SK-N-SH (cell line): ENCODE data around the gene BTG2. TPM values are rescaled to one million over a fixed set of nuclear protein-coding genes. Genes with fewer than 3 reads are reported as not detected.

Experiments
- CTCF ChIA-PET: fragments of 300-600, 350-600 bp; formaldehyde crosslinking; extraction: SDS; loops from one replicate; lab custom pipeline; 2021; lab: Yijun Ruan, JAX
- POLR2A ChIA-PET: fragments of 350-600 bp; sonication (Branson Sonifier 250); formaldehyde crosslinking; extraction: SDS; loops from one replicate; lab custom pipeline; 2020; ENCODE audit warnings: antibody characterized with exemption, inconsistent platforms; lab: Yijun Ruan, JAX
- DNase-seq: peaks from one replicate; pipeline ENCODE4 v3.0.0; 2012
- H2AFZ ChIP-seq: fragments of 200-600 bp; sonication (generic); 2 replicates; pipeline ENCODE4 v1.8.1; 2016; ENCODE audit warnings: antibody characterized with exemption, mild to moderate bottlenecking, low read depth
- H3F3A ChIP-seq: fragments of 200-600 bp; sonication (generic); replicated peaks from 2 replicates; pipeline ENCODE3; 2016; ENCODE audit warnings: antibody characterized with exemption, mild to moderate bottlenecking; ENCODE audit not compliant: insufficient read depth
- H3K27ac ChIP-seq, 2 experiments: fragments of 200-500 bp in 1 of 2; fragments of 200-600 bp in 1 of 2; sonication (Bioruptor generic) in 1 of 2; sonication (generic), shearing (Covaris generic) in 1 of 2; 2 replicates each; pipeline versions ENCODE4 v1.5.1 to v1.6.1; 2014 to 2016; ENCODE audit warnings: low read depth in 2 of 2, inconsistent platforms in 1 of 2, low read length in 1 of 2, mild to moderate bottlenecking in 1 of 2, mixed read lengths in 1 of 2
- H3K27me3 ChIP-seq: fragments of 200-600 bp; sonication (generic), shearing (Covaris generic); 2 replicates; pipeline ENCODE4 v1.6.1; 2016; ENCODE audit warnings: mixed run types; ENCODE audit not compliant: insufficient read depth
- H3K36me3 ChIP-seq, 2 experiments: fragments of 200-500 bp in 1 of 2; fragments of 200-600 bp in 1 of 2; sonication (Bioruptor generic) in 1 of 2; sonication (generic) in 1 of 2; replicated peaks in 1 of 2; 2 replicates each; pipeline versions ENCODE3 to v1.5.1; 2014 to 2016; ENCODE audit warnings: low read length in 1 of 2, mild to moderate bottlenecking in 1 of 2; ENCODE audit not compliant: insufficient read depth in 2 of 2, control insufficient read depth in 1 of 2
- H3K4me1 ChIP-seq, 2 experiments: fragments of 200-500 bp in 1 of 2; fragments of 200-600 bp in 1 of 2; sonication (Bioruptor generic) in 1 of 2; sonication (generic), shearing (Covaris generic) in 1 of 2; 2 replicates each; pipeline versions ENCODE4 v1.5.1 to v1.6.1; 2014 to 2016; ENCODE audit warnings: low read depth in 1 of 2, low read length in 1 of 2, mixed run types in 1 of 2; ENCODE audit not compliant: insufficient read depth in 2 of 2, control insufficient read depth in 1 of 2
- H3K4me2 ChIP-seq: fragments of 200-600 bp; sonication (generic), shearing (Covaris generic); 2 replicates; pipeline ENCODE4 v1.6.1; 2017; ENCODE audit warnings: mixed run types
- H3K4me3 ChIP-seq, 2 experiments: fragments of 200-500 bp in 1 of 2; fragments of 200-600 bp in 1 of 2; sonication (Bioruptor generic) in 1 of 2; sonication (generic), shearing (Covaris generic) in 1 of 2; 2 replicates each; pipeline versions ENCODE4 v1.5.1 to v1.8.1; 2014 to 2016; ENCODE audit warnings: low read depth in 2 of 2, inconsistent platforms in 1 of 2, low read length in 1 of 2, mild to moderate bottlenecking in 1 of 2, mixed read lengths in 1 of 2, moderate library complexity in 1 of 2
- H3K79me2 ChIP-seq: fragments of 200-600 bp; sonication (generic); 2 replicates; pipeline ENCODE4 v1.8.1; 2017; ENCODE audit warnings: mild to moderate bottlenecking; ENCODE audit not compliant: insufficient read depth
- H3K9ac ChIP-seq: fragments of 200-600 bp; sonication (generic); 2 replicates; pipeline ENCODE4 v1.6.1; 2017; ENCODE audit warnings: mixed run types
- H3K9me2 ChIP-seq: fragments of 200-600 bp; sonication (generic); 2 replicates; pipeline ENCODE4 v1.6.1; 2017; ENCODE audit warnings: mixed run types
- H3K9me3 ChIP-seq: fragments of 200-600 bp; sonication (generic); 2 replicates; pipeline ENCODE4 v1.6.1; 2017; ENCODE audit warnings: mixed run types, mild to moderate bottlenecking, moderate library complexity
- H4K20me1 ChIP-seq: fragments of 200-600 bp; sonication (generic); 2 replicates; pipeline ENCODE4 v1.6.1; 2017; ENCODE audit warnings: mild to moderate bottlenecking, mixed run types; ENCODE audit not compliant: insufficient read depth
- CHD2 ChIP-seq: fragments of 150-350 bp; IDR thresholded peaks from 2 replicates; pipeline ENCODE4 v1.6.1; 2018; ENCODE audit warnings: low read length; ENCODE audit not compliant: partially characterized antibody
- JUND ChIP-seq: IDR thresholded peaks from 2 replicates; pipeline ENCODE4 v1.4.0; 2012
- NRF1 ChIP-seq: IDR thresholded peaks from 2 replicates; pipeline ENCODE4 v1.6.1; 2012; ENCODE audit warnings: low read depth, mild to moderate bottlenecking, low read length
- POLR2AphosphoS5 ChIP-seq: IDR thresholded peaks from 2 replicates; pipeline ENCODE4 v1.6.1; 2012; ENCODE audit warnings: low read depth, low read length
- RAD21 ChIP-seq: IDR thresholded peaks from 2 replicates; pipeline ENCODE4 v1.6.1; 2012; ENCODE audit warnings: mild to moderate bottlenecking, low read length
- SMC3 ChIP-seq: IDR thresholded peaks from 2 replicates; pipeline ENCODE4 v1.6.1; 2012; ENCODE audit warnings: low read depth, low read length, improper control_type of control experiment
- whole genome bisulfite sequencing: methylation state at CpG from one replicate; pipeline ENCODE4 v1.1.6; 2017; ENCODE audit warnings: low lambda C conversion rate; 5-methylcytosine and 5-hydroxymethylcytosine counted together
- polyA plus RNA-seq, 3 experiments: library from polyadenylated mRNA; depleted of rRNA; stranded (reverse); fragments of >200 nt; gene quantifications; 2 replicates each; pipeline ENCODE4 v1.2.3, GENCODE V29; 2012
- TF ChIP-seq, protein P1 (sequence below): fragments of 150-350 bp; IDR thresholded peaks from 2 replicates; pipeline ENCODE4 v1.6.1; 2016; ENCODE audit warnings: mild to moderate bottlenecking, low read depth, low read length
- TF ChIP-seq, protein P2 (sequence below): fragments of 200-600 bp; sonication (generic); IDR thresholded peaks from 2 replicates; pipeline ENCODE4 v1.6.1; 2017; ENCODE audit warnings: antibody characterized with exemption, mild to moderate bottlenecking, moderate library complexity
- TF ChIP-seq, protein P3 (sequence below): fragments of 150-350 bp; IDR thresholded peaks from 2 replicates; pipeline ENCODE4 v1.6.1; 2017; ENCODE audit warnings: antibody characterized with exemption, low read length, low read depth, borderline replicate concordance

Gene BTG2
- polyA plus RNA-seq, 1 of the 3 experiments (the other 2 are of a cell fraction), result 26.2 TPM

DNA sequence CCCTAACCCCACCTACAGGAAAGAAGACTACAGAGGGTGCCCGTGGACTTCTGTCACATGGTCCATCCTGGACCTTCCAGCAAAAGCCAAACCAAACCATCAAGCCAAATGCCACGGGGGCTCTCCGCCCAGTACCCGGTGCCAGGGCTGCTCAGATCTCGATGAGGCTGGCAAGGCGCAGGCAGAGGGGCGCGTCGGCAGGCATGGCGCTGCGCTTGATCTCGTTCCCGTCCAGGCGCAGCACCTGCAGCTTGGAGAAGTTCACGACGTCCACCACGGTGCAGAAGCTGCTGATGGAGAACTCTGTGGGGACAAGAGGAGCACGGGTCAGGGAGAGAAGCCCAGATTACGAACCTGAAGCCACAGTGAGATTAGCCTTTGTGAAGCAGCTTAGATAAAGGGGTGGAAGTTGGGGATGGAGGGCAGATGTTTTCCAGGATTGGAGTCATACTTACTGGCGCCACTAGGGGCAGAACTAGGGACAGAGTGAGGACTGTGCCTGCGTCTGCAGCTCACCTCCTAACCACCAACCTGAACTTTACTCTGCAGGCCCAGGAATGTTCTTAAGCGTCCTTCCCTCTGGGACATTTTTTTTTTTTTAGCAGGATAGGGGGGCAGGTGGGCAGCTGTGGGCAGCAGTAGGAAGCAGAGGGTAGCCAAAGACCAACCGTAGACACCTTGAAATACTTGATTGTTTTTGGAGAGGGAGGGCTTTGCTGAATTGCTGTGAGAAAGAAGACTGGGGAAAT is 37.0 kb downstream of the BTG2 start:
- Histone ChIP-seq H2AFZ (no peak overlapping the region), H3K36me3 (no peaks in the 10 kb centered on the region), H3K4me2 (no peak overlapping the region), H4K20me1 (no peaks in the 10 kb centered on the region), H3K9me3 (no peaks in the 10 kb centered on the region), H3K9ac (no peak overlapping the region), H3K27ac (no peak overlapping the region), H3K4me3 (no peak overlapping the region), H3K27me3 (peaks cover 35% of the 10 kb centered on the region; the same call in 1 of the 2 replicates), H3K4me1 (peaks cover 0 to 11% of the 10 kb centered on the region in 2 experiments; a peak in 2 of 4 replicates), H3K79me2 (no peaks in the 10 kb centered on the region), H3K9me2 (no peaks in the 10 kb centered on the region), H3F3A (no peaks in the 10 kb centered on the region)
- ChIA-PET POLR2A (interaction anchor here (1.7 kb wide), 1 partner anchor 146 kb away, joined by 5 read pairs; no protein-coding TSS in a partner anchor), CTCF (interaction anchor here (0.5 to 27.9 kb wide), 50 partner anchors 8 to 787 kb away, joined by 3 to 817 read pairs (median 4); partner anchors contain the start of genes FMOD, OPTC, PRELP and TMEM183A)
- 32% methylated on average over 23 of the region's 23 CpGs for WGBS
- TF ChIP-seq SMC3 (peak; percentile 37; the same call in 1 of the 2 replicates), POLR2AphosphoS5 (no peak), NRF1 (no peak), RAD21 (peak; percentile 68), CHD2 (peak; percentile 32)
- TF ChIP-seq, protein P1, sequence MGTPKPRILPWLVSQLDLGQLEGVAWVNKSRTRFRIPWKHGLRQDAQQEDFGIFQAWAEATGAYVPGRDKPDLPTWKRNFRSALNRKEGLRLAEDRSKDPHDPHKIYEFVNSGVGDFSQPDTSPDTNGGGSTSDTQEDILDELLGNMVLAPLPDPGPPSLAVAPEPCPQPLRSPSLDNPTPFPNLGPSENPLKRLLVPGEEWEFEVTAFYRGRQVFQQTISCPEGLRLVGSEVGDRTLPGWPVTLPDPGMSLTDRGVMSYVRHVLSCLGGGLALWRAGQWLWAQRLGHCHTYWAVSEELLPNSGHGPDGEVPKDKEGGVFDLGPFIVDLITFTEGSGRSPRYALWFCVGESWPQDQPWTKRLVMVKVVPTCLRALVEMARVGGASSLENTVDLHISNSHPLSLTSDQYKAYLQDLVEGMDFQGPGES, result no peak
- TF ChIP-seq, protein P2, sequence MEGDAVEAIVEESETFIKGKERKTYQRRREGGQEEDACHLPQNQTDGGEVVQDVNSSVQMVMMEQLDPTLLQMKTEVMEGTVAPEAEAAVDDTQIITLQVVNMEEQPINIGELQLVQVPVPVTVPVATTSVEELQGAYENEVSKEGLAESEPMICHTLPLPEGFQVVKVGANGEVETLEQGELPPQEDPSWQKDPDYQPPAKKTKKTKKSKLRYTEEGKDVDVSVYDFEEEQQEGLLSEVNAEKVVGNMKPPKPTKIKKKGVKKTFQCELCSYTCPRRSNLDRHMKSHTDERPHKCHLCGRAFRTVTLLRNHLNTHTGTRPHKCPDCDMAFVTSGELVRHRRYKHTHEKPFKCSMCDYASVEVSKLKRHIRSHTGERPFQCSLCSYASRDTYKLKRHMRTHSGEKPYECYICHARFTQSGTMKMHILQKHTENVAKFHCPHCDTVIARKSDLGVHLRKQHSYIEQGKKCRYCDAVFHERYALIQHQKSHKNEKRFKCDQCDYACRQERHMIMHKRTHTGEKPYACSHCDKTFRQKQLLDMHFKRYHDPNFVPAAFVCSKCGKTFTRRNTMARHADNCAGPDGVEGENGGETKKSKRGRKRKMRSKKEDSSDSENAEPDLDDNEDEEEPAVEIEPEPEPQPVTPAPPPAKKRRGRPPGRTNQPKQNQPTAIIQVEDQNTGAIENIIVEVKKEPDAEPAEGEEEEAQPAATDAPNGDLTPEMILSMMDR, result peak; percentile 76
- DNase-seq, result peak; percentile 82

DNA sequence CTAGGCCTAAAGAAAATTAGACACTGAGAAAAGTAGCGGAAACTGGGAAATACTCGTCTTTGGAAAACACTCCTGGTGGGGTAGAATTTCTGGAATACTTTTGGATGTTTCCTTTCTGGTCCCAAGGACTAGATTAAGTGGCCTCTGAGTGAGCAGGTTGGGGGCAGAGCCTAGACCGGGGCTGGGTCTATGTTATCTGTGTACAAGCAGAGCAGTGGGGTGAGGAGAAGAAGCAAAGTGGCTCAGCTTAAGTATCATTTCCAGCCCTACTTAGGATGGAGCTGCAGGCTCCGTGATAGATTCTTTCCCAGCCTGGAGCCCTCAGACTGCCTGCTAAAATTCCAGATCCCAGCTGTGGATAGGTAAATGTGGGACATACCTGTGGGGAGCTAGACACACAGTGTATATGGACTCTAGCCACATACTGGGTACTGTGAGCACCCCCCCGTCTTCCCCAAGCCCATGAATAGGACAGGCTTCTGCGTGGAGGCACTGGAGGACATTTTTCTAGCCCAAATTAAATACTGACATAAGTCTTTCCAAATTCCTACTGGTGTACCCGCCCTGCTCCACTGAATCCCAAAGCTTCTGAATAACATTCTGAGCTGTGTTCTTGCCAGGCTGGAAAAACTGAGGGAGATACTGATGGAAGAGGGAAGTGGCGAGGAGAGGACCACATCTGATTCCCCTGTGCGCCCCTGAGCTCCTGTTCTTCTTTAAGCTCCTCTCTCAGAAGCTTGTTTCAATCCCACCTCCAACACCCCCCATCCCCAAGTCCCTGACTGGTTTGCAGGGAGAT is 38.8 kb downstream of the BTG2 start:
- 56% methylated on average over 9 of the region's 9 CpGs for WGBS
- H3K27ac ChIP-seq, result no peak overlapping the region
- H4K20me1 ChIP-seq, result no peaks in the 10 kb centered on the region
- no peak for DNase-seq
- H2AFZ ChIP-seq, result no peak overlapping the region
- TF ChIP-seq, protein P3, sequence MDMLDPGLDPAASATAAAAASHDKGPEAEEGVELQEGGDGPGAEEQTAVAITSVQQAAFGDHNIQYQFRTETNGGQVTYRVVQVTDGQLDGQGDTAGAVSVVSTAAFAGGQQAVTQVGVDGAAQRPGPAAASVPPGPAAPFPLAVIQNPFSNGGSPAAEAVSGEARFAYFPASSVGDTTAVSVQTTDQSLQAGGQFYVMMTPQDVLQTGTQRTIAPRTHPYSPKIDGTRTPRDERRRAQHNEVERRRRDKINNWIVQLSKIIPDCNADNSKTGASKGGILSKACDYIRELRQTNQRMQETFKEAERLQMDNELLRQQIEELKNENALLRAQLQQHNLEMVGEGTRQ, result no peak
- no peak for TF ChIP-seq JUND
- TF ChIP-seq, all 33 proteins: peak for 0
- Histone ChIP-seq H3K27me3 (peaks cover 35% of the 10 kb centered on the region; the same call in 1 of the 2 replicates), H3K36me3 (no peaks in the 10 kb centered on the region), H3F3A (no peaks in the 10 kb centered on the region), H3K4me3 (no peak overlapping the region), H3K9me2 (no peaks in the 10 kb centered on the region), H3K9ac (no peak overlapping the region), H3K9me3 (no peaks in the 10 kb centered on the region), H3K4me1 (peaks cover 0 to 11% of the 10 kb centered on the region in 2 experiments; a peak in 2 of 4 replicates), H3K4me2 (no peak overlapping the region), H3K79me2 (no peaks in the 10 kb centered on the region)
- ChIA-PET CTCF (interaction anchor here (0.5 to 27.9 kb wide), 15 partner anchors 8 to 357 kb away, joined by 3 to 817 read pairs (median 21); partner anchors contain the start of genes FMOD and PRELP), POLR2A (no interaction called here)
